Suprapubic skin (tissue), 4 donors: ENCODE measurements around the gene LIPA. TPM values are rescaled to one million over a fixed set of nuclear protein-coding genes. Genes with fewer than 3 reads are reported as not detected.
"Not testable (repeated sequence)": the region's sequence is repeated elsewhere in the genome, so short reads cannot be mapped to it uniquely, and the experiment has no call there.

ENCODE experiments used
- DNase-seq, 2 donors: peaks; one replicate each; pipeline ENCODE4 v3.0.0-alpha.2; 2019; ENCODE audit warnings: low spot score in 2 of 2
- H3K27ac ChIP-seq: fragments of 200-600 bp; sonication (generic); one replicate; pipeline ENCODE4 v1.5.1; 2019
- H3K27me3 ChIP-seq: fragments of 200-600 bp; sonication (generic); one replicate; pipeline ENCODE4 v1.5.1; 2019
- H3K36me3 ChIP-seq: fragments of 200-600 bp; sonication (generic); one replicate; pipeline ENCODE4 v1.5.1; 2019
- H3K4me1 ChIP-seq: fragments of 200-600 bp; sonication (generic); one replicate; pipeline ENCODE4 v1.5.1; 2019
- H3K4me3 ChIP-seq: fragments of 200-600 bp; sonication (generic); one replicate; pipeline ENCODE4 v1.5.1; 2019; ENCODE audit warnings: mild to moderate bottlenecking
- H3K9me3 ChIP-seq: fragments of 200-600 bp; sonication (generic); one replicate; pipeline ENCODE4 v1.5.1; 2019
- EP300 ChIP-seq: sonication (generic); formaldehyde crosslinking; IDR thresholded peaks from one replicate; pipeline ENCODE4 v1.6.1; 2017; ENCODE audit warnings: antibody characterized with exemption
- POLR2A ChIP-seq, 2 donors: fragments of 450-650 bp; IDR thresholded peaks; one replicate each; pipeline ENCODE4 v1.6.1; 2017; ENCODE audit warnings: antibody characterized with exemption in 2 of 2, mild to moderate bottlenecking in 2 of 2, moderate library complexity in 2 of 2
- POLR2AphosphoS5 ChIP-seq, 3 donors: sonication (generic); formaldehyde crosslinking; IDR thresholded peaks; one replicate each; pipeline ENCODE4 v1.6.1; 2017; ENCODE audit warnings: antibody characterized with exemption in 3 of 3
- WGBS: methylation state at CpG from one replicate; pipeline ENCODE4 v1.1.5; 2018; 5-methylcytosine and 5-hydroxymethylcytosine counted together
- total RNA-seq, 4 donors: library from RNA; depleted of rRNA; stranded (reverse); fragments of >200 nt; gene quantifications; one replicate each; pipeline ENCODE4 v1.1.0, GENCODE V29; 2016
- TF ChIP-seq, protein P1 (sequence below), 2 donors: fragments of 200-600 bp in 1 of 2; fragments of 450-650 bp in 1 of 2; sonication (generic) in 1 of 2; IDR thresholded peaks; one replicate each; pipeline ENCODE4 v1.5.1; 2016 to 2019; ENCODE audit warnings: antibody characterized with exemption in 2 of 2, mild to moderate bottlenecking in 1 of 2, moderate library complexity in 1 of 2

The LIPA gene
- total RNA-seq, 4 donors from 2014 or later, result 15.6 to 21.2 (median 18.8) TPM

DNA sequence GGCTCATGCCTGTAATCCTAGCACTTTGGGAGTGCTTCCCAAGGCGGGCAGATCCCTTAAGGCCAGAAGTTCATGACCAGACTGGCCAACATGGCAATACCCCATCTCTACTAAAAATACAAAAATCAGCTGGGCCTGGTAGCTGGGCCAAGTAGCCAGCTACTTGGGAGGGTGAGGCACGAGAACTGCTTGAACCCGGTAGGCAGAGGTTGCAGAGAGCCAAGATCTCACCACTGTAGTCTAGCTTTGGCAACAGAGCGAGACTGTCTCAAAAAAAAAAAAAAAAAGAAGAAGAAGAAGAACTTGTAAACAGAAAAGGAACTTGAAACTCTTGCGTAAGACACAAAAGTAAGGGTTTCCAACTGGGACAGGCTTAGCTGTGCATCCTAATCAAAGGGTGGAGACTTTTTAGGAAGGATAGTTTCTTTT is 44.7 kb upstream of the LIPA start:
- no peak overlapping the region for H3K4me3 ChIP-seq

DNA sequence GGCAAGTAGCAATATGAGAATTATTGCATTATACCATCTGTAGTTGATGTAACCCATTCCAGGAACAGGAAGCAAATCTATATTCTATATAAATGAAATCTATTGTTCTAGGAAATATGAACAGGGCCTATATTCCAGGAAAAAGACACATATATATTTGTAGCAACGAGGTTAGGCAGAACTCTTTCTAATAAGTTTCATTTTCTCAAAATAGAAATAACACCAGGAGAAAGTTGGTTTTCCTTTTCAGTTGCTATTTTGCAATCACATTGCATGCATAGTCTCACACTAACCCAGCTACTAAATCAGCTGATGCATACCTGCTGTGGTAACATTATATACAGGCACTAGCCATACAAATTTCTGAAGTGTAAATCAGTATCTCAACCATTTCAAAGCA is 44.0 kb upstream of the LIPA start:
- no peaks in the 10 kb centered on the region for H3K36me3 ChIP-seq
- no peaks in the 10 kb centered on the region for H3K9me3 ChIP-seq
- no peak for DNase-seq
- H3K27me3 ChIP-seq, result no peaks in the 10 kb centered on the region
- H3K4me3 ChIP-seq, result no peak overlapping the region
- WGBS, result 26% methylated on average over 1 of the region's 1 CpG
- peak overlapping the region; percentile 69 for H3K27ac ChIP-seq
- peaks cover 20% of the 10 kb centered on the region for H3K4me1 ChIP-seq
- no peak for TF ChIP-seq POLR2A (IDR thresholded peaks at IDR 0.05)
- TF ChIP-seq, protein P1, sequence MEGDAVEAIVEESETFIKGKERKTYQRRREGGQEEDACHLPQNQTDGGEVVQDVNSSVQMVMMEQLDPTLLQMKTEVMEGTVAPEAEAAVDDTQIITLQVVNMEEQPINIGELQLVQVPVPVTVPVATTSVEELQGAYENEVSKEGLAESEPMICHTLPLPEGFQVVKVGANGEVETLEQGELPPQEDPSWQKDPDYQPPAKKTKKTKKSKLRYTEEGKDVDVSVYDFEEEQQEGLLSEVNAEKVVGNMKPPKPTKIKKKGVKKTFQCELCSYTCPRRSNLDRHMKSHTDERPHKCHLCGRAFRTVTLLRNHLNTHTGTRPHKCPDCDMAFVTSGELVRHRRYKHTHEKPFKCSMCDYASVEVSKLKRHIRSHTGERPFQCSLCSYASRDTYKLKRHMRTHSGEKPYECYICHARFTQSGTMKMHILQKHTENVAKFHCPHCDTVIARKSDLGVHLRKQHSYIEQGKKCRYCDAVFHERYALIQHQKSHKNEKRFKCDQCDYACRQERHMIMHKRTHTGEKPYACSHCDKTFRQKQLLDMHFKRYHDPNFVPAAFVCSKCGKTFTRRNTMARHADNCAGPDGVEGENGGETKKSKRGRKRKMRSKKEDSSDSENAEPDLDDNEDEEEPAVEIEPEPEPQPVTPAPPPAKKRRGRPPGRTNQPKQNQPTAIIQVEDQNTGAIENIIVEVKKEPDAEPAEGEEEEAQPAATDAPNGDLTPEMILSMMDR (IDR thresholded peaks at IDR 0.05), result no peak
- no peak for TF ChIP-seq EP300
- no peak for TF ChIP-seq POLR2AphosphoS5 (IDR thresholded peaks at IDR 0.05)

More for the DNA sequence above, 44.7 kb upstream of the LIPA start:
- H3K9me3 ChIP-seq, result no peaks in the 10 kb centered on the region
- TF ChIP-seq POLR2AphosphoS5 (IDR thresholded peaks at IDR 0.05), result peak in 1 of 3 donors; percentile 10
- TF ChIP-seq, protein P1 (IDR thresholded peaks at IDR 0.05), result no peak
- WGBS, result 14% methylated on average over 5 of the region's 5 CpGs
- peaks cover 25% of the 10 kb centered on the region for H3K4me1 ChIP-seq
- H3K27me3 ChIP-seq, result no peaks in the 10 kb centered on the region
- DNase-seq, result no peak
- H3K27ac ChIP-seq, result peak overlapping the region; percentile 69
- H3K36me3 ChIP-seq, result no peaks in the 10 kb centered on the region

DNA sequence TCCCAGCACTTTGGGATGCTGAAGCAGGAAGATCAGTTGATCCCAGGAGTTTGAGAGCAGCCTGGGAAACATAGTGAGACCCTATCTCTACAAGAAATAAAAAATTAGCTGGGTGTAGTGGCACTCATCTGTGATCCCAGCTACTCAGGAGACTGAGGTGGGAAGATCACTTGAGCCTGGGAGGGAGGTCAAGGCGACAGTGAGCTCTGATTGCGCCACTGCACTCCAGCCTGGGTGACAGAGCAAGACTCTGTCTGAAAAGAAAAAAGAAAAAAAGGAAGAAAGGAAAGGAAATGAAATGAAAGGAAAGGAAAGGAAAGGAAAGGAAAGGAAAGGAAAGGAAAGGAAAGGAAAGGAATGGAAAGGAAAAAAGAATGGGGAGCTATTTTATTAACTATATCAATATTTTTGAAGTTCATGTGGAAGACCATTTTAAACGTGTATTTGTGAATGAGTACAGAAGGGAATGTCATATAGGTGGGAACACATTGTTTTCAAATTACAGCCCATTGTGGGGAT is 43.2 kb upstream of the LIPA start:
- Histone ChIP-seq H3K9me3 (no peaks in the 10 kb centered on the region), H3K4me3 (no peak overlapping the region), H3K36me3 (no peaks in the 10 kb centered on the region), H3K27me3 (no peaks in the 10 kb centered on the region), H3K27ac (no peak overlapping the region), H3K4me1 (peaks cover 20% of the 10 kb centered on the region)
- TF ChIP-seq POLR2AphosphoS5 (IDR thresholded peaks at IDR 0.05) (no peak), POLR2A (IDR thresholded peaks at IDR 0.05) (no peak), EP300 (no peak)
- TF ChIP-seq, protein P1 (IDR thresholded peaks at IDR 0.05), result no peak
- 86% methylated on average over 3 of the region's 3 CpGs for WGBS
- DNase-seq, result no peak

DNA sequence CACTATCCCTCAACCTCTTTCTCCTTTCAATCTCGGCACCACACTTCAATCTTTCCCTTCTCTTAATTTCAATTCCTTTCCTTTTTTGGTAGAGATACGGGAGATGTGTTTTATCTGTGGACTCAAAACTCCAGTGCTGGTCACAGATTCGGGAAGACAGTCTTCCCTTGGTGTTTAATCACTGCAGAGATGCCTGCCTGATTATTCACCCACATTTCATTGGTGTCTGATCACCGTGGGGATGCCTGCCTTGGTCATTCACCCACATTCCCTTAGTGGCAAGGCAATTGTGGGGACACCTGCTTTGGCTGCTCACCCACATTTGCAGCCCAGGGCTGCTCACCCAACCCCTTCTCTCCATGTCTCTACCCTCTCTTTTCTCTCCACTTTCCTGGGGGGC is 33.7 kb upstream of the LIPA start:
- not testable (repeated sequence) for H3K27ac ChIP-seq, H3K36me3 ChIP-seq, DNase-seq, H3K27me3 ChIP-seq, H3K4me3 ChIP-seq, H3K9me3 ChIP-seq
- H3K4me1 ChIP-seq, result peaks cover 29% of the 10 kb centered on the region
- WGBS, result 68% methylated on average over 4 of the region's 4 CpGs

DNA sequence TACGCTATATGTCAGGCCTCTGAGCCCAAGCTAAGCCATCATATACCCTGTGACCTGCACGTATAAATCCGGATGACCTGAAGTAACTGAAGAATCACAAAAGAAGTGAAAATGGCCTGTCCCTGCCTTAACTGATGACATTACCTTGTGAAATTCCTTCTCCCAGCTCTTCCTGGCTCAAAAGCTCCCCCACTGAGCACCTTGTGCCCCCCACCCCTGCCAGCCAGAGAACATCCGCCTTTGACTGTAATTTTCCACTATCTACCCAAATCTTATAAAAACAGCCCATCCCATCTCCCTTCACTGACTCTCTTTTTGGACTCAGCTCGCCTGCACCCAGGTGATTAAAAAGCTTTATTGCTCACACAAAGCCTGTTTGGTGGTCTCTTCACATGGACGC is 33.1 kb upstream of the LIPA start:
- 88% methylated on average over 6 of the region's 6 CpGs for WGBS
- DNase-seq, result not testable (repeated sequence)

DNA sequence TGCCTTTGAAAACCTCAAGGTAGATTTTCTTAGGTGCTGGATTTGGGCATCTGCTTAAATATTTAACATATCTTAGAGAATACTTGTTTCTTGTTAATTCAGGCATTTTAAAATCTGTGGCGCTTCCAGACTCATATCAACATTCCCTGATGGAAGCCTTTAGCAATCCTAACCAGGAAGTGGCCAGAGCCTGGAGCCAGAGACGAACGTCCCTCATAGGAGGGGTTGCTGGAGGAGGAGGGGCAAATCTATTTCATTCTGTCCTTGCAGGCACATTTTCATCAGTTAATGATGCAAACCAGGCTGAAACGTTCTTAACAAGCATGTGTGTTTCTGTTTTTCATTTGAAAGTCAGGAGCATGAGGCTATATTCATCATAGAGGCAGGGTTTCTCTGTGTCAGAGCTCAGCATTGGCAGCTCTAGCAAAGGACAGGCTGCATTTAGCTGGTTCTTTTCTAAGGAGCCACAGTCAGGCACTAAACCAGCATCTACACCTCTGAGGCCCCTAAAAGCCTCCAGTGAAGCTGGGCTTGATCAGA is 32.4 kb upstream of the LIPA start:
- TF ChIP-seq, protein P1 (IDR thresholded peaks at IDR 0.05), result no peak
- TF ChIP-seq POLR2A (IDR thresholded peaks at IDR 0.05) (no peak), POLR2AphosphoS5 (IDR thresholded peaks at IDR 0.05) (peak in 1 of 3 donors; percentile 39), EP300 (no peak)
- H3K4me3 ChIP-seq, result no peak overlapping the region
- WGBS, result 20% methylated on average over 4 of the region's 4 CpGs
- H3K27me3 ChIP-seq, result no peaks in the 10 kb centered on the region
- no peaks in the 10 kb centered on the region for H3K36me3 ChIP-seq
- peaks cover 42% of the 10 kb centered on the region for H3K4me1 ChIP-seq
- no peak for DNase-seq
- H3K27ac ChIP-seq, result peak overlapping the region; percentile 47
- H3K9me3 ChIP-seq, result no peaks in the 10 kb centered on the region

More for the DNA sequence above, 33.1 kb upstream of the LIPA start:
- not testable (repeated sequence) for H3K36me3 ChIP-seq, H3K4me3 ChIP-seq, H3K27me3 ChIP-seq, H3K9me3 ChIP-seq
- H3K27ac ChIP-seq, result peak overlapping the region; percentile 47
- H3K4me1 ChIP-seq, result peaks cover 35% of the 10 kb centered on the region
